CMK (cell line): ENCODE data around the gene WDR33.

Experiments
- DNase-seq: peaks from one replicate; pipeline ENCODE4 v3.0.0-alpha.2; 2010; ENCODE audit warnings: low read depth

WDR33 gene

DNA sequence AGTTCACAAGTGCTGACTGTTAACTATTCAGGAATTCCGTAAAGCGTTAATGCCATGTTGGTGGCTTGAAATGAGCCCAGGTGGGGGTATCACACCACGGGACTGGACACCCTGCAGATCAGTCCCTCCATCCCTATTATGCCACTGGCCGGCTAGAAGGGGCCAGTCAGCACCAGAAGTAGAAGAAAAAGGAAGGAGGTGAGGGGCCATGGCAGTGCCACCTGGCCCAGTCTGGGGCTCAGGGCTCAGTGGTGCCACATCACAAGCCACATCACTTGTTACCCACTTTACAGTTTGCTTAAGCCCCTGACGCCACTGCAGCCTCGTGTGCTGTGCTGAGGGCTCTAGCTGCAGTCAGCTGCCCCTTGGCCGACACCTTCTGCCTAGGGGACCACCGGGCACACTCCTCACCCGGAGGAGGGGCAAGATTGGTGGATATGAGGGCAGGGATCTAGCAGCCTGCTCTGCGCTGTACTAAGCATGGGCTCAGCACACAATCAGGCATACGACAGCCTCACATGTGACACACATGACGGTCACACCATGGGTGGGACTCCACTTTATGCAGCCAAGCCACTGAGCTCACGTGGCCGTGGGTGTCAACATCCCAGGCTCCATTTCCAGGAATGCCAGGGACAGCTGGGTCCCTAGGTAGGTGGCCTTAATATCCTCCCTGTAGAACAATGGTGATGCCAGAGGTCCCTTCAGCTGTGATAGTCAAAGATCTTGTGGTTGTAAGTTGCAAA lies 139.2 kb downstream of the WDR33 start:
- DNase-seq: no peak

DNA sequence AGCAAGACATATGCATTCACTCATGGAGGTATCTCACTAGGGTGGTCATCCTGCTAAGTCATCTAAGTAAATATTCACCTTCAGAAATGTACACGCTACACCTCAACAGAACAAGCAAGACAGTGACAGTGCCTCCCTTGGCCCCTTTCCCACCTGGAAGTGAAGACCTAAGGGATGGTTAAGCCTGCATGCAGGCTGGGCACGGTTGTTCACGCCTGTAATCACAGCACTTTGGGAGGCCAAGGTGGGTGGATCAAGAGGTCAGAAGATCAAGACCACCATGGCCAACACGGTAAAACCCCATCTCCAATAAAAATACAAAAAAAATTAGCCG lies 140.0 kb downstream of the WDR33 start:
- no peak for DNase-seq

DNA sequence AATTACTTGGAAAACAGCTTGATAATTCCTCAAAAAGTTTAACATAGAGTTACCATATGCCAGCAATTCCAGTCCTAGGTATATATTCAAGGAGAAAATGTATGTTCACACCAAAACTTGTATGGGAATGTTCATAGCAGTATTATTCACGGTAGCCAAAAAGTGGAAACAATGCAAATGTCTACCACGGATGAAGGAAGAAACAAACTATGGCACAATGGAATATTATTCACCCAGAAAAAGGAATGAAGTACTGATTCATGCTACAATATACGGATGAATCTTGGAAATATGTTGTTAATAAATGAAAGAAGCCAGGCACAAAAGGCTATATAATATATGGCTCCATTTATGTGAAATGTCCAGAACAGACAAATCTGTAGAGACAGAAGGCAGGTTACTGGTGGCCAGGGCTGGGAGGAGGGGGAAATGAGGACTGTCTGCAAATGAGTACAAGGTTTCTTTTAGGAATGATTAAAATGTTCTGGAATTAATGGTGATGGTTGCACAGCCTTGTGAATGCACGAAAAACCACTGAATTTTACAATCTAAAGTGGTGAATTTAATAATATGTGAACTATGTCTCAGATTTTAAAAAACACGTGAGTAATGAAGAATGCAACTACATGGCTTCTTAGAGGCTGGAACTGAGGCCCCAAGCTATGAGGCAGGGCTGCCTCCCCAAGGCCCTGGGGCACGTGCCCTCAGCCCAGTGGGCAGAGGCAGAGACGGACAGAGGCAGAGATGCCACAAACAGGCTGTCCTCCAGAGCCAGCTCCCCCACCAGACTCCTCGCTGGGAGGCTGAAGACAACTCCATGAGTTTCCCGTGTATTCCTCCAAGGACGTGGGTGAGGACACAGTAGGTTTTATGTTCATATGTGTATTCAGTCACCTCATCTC lies 140.7 kb downstream of the WDR33 start:
- no peak for DNase-seq

DNA sequence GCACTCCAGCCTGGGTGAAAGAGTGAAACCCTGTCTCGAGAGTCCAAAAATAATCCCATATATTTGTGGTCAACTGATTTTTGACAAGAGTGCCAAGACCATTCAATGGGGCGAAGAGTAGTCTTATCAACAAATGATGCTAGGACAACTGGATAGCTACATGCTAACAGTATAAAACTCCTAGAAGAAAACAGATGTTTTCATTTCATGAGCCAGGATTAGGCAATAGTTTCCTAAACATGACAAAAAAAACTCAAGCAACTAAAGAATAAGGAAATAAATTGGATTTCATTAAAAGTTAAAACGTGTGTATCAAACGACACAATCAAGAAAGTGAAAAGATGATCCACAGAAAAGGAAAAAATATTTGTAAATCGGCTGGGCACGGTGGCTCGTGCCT lies 141.9 kb downstream of the WDR33 start:
- no peak for DNase-seq

DNA sequence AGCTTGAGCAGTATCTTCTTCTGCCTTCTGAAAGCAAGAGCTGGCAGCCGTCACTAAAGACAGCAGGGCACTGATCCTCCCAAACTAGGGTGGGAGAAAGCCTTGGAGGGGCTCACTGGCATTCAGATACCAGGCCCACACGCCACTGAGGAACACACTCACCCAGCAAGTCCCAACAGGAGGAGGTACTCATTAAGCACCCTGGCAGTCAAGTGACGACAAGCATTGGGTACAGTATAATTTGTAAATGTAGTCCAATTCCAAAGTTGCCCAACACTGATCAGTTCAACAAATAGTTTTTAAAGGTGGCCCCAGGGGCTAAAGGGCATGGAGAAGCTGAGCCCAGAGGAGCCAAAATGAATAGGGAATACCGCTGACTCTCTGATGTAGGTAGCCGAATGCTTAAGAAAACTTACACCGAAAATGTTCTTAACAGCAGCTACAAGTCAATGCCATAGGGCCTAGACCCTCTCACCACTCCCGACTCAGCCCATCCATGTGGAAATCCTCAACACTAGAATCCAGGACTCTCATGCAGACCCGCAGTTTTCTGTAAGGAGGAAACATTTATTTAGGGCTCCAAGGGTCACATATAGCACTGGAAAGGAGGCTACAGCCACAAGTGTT lies 145.6 kb downstream of the WDR33 start:
- no peak for DNase-seq

DNA sequence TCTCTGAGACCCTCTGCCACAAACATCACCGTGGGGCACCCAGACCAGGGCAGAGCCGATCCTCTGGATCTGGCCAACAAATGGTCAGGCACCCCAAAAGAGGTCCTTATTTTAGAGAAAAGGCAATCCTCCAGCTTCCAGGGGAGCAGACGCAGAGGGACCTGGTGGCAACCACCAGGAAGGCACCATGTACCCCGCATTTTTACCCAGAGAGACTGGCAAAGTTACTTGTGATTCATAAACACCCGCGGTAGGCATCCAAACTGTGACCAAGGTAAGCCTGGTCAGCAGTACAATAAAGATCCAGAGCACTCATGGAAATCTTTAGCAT lies 146.1 kb downstream of the WDR33 start:
- no peak for DNase-seq

- no peak for DNase-seq
These were observed 146.7 kb downstream of the WDR33 start for GRCh38 chr2:127664065-127664894.

- no peak for DNase-seq
These were observed 147.4 kb downstream of the WDR33 start for GRCh38 chr2:127663566-127664064.

GRCh38 chr2:127662937-127663565 lies 147.9 kb downstream of the WDR33 start:
- no peak for DNase-seq

- no peak for DNase-seq
These were observed 148.9 kb downstream of the WDR33 start for GRCh38 chr2:127661949-127662510.

DNA sequence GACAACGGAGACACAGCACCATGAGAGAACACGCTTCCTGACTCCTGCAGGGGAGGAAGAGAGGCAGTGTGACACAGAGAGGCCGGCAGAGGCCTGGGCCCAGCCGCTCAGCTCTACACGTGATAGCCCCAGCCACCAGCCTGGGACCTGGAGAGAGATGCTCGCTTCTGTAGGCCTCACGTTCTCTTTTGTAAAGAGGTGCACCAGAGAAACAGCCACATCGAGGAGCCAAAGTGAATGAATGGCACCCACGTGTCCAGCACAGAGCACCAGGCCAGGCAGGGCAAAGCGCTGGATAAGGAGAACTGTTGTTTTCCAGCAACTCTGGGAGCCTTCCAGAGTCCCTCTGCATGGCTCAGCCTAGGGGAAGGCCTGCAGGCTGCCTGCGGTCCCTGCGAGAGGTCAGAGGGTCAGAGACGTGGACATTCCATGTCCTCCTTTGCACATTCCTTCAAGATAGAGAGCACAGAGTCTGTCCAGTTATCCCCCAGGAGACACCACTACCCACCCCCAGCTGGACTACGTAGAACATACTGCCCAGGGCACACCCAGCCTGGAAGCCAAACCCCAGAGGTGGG lies 149.8 kb downstream of the WDR33 start:
- no peak for DNase-seq

GRCh38 chr2:127660291-127660578 lies 150.7 kb downstream of the WDR33 start:
- no peak for DNase-seq

- DNase-seq: no peak
These were observed 151.3 kb downstream of the WDR33 start for GRCh38 chr2:127659408-127660290.

DNA sequence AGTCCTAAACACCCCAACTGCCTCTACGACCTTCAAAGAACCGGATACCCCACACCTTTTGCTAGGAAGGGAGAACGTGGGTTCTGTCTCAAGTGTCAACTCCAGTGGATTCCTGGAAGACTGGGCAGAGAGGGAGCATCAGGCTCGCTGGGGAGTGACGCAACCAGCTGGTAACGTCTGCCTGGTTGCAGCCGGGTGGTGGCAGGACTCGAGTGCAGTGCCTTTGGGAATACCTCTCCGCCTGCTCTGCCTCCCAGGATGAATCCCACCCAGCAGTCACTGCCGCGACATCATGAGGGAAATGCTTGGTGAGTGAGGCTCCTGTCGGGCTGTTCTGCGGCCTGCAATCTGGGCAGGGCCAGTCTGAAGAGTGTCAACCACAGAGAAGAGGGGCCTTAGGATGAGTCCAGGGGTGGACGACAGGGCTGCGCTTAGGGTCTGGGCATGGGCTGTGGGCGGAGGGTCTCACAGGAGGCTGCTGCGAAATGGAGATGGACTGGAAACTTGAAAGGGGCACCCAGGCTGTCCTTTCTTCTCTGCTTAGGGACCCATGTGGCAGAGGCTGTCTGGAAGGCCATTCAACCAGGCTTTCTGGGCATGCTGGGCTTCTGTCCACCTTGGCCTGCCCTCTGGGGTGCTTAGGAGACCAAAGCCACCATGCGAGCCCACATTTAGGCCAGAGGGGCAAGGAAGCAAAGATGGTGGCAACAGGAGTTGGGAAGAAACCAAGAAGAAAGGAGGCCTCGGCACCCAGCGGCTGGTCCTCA lies 152.1 kb downstream of the WDR33 start:
- DNase-seq: no peak

- no peak for DNase-seq
These were observed 152.8 kb downstream of the WDR33 start for GRCh38 chr2:127658146-127658545.

DNA sequence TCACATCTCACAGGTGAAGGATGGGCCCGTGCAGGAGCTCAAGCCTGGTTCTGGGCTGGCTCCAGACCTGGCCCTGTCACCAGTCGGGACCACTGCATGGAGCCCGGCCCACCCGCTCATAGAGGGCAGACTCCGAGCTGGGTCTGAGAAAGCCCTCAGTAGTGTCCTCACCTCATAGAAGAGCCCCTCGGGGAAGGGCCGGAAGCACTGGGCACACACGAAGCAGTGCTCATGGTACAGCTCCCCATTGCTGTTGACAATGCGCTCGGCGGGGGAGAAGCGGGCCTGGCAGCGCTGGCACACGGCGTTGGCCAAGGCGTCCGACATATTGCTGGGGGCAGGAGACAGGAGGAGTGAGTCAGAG lies 153.8 kb downstream of the WDR33 start:
- DNase-seq: no peak

DNA sequence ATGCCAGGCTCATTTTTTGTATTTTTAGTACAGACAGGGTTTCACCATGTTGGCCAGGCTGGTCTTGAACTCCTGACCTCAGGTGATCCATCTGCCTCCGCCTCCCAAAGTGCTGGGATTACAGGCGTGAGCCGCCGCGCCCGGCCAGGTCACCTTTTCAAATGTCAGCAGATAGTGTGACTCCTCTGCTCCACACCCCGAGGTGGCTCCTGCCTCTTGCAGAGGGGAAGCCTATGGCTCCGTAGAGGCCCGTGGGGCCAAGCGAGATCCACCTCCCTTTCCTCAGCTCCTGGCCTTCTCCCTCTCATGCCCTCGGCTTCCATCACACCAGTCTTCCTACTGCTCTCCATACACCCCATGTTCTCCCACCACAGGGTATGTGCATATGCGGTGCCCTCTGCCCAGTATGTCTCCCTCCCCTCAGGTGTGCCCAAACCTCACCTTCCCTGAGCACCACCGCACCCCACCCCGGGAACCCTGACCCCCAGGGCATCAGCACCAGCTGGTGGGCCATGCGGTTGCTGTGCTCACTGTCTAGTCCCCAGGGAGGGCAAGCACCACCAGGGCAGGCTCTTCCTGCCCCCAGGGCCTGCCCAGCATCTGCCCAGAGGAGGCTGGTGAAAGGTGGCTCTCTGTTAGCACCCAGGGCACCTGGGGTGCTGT lies 154.3 kb downstream of the WDR33 start:
- DNase-seq: no peak

DNA sequence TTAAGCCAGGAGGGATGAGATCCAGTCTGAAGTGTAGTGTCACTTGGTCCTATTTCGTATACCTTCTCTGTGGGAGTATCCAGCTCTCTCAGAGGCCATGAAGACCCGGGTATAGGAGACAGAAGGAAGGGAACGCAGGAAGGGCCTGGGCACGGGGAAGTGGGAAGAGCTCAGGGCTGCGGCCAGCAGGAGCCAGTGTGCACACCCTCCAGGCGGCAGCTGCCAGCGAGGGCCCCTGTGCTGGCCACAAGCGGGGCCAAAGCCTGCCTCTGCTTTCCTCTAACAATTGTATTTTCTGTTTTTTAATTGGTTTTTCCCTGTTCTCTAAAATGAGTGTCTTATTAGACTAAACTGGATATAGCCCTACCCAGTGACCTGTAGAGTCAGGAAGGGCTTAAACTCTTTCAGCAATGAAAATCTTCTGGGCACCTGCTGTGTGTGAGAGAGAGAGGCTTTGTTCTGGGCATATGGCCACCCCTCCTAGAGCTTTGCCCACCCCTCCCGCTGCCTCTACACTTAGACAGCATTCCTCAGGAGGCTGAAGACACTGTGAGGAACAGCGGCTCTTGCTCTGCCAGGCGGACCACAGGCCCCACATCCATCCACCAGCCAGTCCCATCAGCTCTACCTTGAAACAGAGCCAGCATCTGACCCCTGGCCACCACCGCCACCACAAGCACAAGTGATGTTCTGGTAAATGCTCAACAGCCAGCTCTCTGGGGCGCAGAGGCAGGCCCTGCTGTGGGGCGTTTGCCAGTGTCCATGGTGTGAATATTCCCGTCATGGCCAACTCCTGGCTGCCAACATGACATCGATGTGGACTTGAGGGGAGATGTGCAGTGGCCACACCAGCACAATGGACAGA lies 155.5 kb downstream of the WDR33 start:
- no peak for DNase-seq
